Inflammatory macrophage (primary cell): ENCODE data around the gene RNF32.
"Not testable (repeated sequence)": the region's sequence is repeated elsewhere in the genome, so short reads cannot be mapped to it uniquely, and the experiment has no call there.

Experiments
- DNase-seq, 2 donors: peaks; one replicate each; pipeline ENCODE4 v3.0.0-alpha.2; 2020 to 2022

The RNF32 gene

DNA sequence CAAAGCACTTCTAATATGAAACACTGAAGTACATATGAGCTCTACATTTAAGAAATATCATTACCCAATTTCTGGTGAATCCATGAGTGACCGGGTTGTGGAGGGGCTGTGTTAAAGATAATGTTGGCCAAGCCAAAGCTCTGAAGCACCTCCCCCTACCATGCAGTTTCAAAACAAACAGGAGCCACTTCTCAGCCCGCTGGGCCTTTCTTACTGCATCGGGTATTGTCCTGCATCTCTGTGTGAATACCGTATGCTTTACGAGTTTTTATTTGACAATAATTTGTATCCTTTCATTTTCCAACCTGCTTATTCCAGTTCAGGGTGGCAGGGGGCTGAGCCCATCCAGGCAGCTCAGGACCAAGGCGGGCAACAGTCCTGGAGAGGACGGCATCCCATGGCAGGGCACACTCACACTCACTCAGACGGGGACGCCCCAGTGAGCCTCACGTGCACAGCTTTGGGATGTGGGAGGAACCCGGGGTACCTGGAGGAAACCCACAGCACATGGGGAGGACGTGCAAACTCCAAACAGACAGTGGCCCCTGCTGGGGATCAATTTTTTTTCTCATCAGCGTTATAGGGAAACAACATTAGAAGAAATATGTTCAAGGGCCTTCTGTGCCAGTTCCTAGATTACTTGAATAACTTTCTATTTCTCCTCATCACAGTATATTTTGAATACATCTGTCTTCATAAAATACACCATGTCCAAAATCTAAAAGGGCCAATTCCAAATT, 1.9 kb downstream of the RNF32 start:
- DNase-seq: no peak

DNA sequence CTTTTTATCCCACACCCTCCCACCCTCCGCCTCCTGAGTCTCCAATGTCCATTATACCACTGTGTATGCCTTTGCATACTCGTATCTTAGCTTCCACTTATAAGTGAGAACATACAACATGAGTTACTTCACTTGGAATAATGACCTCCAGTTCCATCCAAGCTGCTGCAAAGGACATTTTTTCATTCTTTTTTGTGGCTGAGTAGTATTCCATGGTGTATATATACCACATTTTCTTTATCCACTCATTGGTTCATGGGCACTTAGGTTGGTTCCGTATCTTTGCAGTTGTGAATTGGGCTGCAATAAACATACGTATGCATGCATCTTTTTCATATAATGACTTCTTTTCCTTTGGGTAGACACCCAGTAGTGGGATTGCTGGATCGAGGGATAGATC, 6.8 kb downstream of the RNF32 start:
- DNase-seq: not testable (repeated sequence)

DNA sequence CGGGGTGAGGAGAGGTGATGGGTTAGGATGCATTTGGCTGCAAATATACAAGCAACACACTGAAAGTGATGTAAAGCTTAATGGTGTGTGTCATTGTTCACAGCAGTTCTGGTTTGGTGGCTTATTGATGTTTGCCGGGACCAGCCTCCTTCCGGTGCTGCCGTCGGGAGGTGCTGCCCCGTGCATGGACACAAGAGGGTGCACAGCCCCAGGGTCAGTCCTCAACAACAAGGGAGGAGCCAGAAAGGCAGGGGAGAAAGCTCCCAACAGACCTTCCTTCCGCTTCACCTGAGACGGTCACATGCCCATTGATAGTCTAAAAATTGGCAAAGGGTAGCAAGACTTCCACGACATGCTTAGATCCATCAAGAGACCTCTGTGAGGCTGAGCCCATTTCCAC, 9.5 kb downstream of the RNF32 start:
- DNase-seq: peak in 1 of 2 donors; percentile 11

DNA sequence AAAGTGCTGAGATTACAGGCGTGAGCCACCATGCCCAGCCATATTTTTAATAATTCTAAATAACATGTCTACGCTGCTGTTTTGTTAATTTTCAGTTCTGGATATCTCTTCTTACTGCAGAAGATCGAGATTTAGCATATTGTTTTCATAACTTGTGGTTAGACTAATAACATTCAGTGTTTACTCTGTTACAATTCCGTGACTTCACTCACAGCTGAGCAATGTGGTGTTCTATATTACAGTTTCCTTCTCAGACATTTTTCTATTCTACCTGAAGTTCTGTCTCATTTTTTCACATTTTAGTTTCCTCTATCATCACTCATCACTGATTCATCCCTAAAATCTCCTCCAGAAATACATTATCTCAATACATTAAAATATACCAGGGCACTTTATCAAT, 10.9 kb downstream of the RNF32 start:
- no peak for DNase-seq

DNA sequence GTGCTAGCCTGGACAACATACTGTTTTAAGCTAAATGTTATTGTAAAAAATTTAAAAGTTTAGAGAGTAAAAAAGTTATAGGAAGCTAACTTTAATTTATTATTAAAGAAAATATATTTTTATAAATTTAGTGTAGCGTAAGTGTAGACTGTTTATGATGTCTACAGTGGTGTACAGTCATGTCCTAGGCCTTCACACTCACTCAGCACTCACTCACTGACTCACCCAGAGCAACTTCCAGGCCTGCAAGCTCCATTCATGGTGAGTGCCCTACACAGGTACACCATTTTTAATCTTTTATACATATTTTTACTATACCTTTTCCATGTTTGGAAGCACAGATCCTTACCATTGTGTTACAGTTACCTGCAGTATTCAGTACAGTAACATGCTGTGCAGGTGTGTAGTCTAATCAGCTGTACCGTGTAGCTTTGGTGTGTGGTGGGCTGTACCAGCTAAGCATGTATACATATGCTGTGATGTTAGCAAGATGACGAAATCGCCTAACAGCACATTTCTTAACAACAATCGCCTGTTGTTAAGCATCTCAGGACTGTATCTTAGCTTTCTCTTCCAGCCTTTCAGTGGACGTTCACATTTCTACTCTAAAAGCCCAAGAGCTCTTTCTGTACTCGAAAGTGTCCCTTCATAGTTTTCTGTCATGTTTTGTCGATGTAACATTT, 12.5 kb downstream of the RNF32 start:
- DNase-seq: no peak

DNA sequence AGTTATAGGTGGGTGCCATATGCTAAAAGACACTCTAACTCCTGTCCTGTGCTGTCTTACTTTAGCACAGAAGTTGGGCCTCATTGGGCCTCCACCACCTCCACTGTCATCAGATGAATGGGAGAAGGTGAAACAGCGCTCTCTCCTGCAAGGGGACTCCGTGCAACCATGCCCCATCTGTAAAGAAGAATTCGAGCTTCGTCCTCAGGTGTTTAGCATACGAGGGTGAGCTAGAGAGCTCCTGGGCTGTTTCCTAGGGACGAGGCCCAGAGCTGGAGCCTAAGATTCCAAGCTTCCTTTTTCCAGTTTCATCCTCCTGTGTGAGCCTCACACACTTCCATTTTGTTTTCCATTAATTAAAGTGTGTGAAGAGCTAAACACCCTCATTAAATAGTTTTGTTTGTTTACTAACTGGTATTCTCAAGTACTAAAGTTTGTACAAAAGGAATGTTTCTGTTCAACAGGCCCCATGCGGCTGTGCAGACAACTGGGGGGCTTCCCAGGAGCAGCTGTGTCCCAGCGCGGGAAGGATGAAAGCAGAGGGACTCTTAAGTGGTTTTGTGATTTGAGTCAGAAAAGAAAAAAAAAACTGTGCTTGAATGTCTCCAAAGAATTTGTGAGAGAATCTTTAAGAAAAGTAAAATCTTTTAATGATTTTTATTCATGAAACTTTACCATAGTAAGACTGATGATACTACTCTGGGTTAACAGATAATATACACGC, 14.1 kb downstream of the RNF32 start:
- DNase-seq: no peak

DNA sequence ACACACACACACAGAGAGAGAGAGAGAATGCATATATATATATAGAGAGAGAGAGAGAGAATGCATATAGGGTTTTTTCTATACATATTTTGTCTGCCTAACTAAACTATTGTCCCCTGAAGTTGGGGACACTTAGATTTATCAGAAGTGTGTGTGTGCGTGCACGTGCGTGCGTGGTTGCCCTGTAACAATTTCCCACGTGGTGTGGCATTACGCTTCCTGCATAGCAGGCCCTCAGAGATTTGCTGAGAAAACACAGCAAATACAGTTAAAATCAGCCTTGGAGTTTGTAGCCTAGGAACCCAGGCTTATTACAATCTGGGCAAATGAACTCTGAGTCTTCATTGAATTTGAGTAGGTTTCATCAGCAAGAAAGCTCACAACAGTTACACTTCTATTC, 14.7 kb downstream of the RNF32 start:
- no peak for DNase-seq

DNA sequence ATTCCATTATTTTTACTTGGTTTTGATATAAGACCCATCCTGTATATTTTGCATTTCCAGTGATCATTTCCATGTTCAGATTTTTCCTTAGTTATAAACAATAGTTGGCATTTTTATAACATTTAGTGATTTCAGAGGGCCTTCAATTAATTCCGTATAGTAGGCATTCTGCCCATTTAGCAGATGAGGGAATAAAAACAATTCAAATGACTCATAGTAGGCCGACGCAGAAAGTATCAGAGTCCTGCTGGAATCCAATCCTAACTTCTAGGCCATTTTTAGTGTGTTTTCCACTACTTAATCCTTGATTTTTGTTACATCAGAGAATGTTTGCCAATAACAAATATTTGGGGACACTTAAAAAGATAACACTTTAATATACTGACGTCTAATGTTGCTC, 15.4 kb downstream of the RNF32 start:
- DNase-seq: no peak

DNA sequence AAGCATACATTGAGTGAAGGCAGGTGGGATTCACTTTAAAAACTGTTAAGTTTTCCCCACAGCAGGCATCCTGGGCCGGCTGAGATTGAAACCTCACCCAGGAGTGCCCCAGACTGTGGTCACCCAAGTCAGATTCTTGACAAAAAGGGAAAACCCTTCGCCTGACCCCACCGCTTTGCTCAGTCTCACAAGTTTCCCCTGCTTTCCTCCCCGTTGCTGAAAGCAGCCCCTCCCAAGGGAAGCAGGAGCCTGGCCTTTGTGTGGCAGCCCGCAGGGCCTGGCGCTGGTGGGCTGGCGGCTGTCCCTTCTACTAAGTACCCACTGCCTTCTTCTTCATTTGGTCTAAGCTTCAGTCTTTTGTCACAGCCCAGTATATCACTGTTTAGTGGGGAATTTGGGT, 16.0 kb downstream of the RNF32 start:
- no peak for DNase-seq

DNA sequence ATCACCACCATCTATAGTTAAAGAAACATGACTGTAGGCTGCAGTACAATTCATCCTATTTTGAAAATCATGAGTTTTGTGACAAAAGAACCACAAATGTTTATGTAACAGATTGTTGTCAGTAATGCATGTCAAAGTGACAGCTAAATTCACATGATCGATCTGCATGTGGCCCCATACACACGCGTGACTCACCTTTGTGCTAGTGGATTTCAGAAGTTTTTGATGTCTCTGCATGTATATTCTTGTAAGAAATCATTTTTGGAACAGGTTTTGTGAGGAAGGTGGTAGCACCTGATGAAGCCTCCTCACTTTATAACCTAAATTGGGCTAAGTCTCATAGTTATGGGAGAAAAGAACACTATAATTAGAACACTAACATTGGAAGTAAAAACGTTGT, 17.1 kb downstream of the RNF32 start:
- no peak for DNase-seq

DNA sequence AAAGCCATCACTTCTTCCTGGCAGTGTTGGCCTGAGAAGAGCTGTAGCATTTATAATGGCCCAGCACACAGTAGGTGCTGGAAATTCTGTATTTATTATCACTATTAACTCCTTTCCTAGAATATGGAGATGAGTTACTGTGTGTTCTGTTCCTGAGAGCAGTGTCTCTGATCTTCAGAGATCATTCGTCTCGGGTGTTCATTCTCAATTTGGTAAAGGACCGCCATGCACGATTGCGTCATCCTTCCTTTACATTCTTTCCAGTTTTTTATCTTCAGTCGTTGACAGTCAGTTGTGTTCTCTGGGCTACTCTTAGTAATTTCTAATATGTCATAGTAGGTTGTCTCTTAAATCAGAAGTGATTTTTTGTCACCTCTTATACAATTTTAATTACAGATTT, 18.6 kb downstream of the RNF32 start:
- no peak for DNase-seq

DNA sequence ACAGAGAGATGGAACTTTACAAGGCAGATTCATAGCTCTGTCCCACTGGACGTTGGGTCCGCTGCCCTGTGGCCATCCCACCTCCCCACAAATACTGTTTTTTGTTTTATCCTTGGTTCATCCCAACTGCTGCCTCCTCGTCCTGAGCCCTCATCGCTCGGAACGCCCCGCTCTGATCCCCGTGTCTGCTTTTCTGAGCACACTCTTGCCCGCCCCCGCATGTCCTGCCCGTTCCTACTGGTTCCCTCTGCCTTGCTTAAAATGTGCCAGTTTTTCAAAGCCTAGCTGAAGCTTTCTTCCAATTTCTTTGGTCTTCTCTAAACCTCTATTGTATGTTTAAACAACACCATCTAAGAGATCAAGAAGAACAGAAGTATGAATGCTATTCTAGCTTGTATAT, 19.4 kb downstream of the RNF32 start:
- no peak for DNase-seq

DNA sequence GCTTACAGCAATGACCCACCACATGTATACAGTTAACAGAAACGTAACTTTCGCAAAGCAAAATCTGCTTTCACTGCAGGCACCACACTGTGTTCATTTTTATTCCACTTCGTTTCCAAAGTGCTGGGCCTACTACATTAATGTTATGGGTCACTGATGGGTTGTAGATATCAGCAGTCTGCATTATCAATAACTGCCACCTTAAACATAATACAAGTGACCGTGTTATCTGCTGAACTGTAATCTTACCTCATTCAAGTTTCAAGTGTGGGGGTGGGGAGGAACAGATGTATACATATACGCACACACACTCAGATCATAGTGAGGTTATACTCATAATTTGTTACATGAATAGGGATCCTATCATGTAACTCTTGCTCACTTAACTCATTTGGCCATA, 21.1 kb downstream of the RNF32 start:
- no peak for DNase-seq

DNA sequence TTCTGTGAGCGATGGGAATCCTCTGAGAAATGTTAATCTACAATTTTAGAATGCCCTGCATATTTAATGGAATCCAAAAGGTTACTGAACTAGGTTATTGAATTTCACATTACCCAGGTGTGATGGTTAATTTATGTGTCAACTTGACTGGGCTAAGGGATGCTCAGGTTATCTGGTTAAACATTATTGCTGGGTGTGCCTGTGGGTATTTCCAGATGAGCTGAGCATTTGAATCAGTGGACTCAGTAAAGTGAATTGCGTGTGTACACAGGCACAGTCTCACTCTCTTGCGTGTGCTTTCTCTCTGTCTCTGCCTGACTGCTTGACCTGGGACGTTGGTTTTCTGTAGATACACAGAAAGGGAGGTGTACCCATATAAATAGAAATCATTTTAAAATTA, 21.7 kb downstream of the RNF32 start:
- DNase-seq: no peak

DNA sequence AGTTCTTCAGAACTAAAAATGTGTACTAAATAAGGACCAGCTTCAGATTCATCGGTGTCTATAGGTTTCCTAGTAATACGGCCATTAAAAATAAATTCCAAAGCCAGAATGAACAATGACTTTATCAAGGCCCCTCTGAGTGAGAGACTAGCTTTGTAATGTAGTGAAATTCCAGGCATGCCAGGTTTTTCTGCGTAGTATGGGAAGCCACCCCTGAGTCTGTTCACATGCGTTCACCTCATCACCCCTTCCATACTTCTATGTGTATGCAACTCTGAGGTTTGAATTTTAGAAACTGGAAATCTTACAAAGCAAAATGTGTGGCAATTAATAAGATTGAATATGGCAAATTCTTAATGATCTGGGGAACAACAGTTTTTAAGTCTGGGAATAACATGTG, 24.5 kb downstream of the RNF32 start:
- DNase-seq: no peak

DNA sequence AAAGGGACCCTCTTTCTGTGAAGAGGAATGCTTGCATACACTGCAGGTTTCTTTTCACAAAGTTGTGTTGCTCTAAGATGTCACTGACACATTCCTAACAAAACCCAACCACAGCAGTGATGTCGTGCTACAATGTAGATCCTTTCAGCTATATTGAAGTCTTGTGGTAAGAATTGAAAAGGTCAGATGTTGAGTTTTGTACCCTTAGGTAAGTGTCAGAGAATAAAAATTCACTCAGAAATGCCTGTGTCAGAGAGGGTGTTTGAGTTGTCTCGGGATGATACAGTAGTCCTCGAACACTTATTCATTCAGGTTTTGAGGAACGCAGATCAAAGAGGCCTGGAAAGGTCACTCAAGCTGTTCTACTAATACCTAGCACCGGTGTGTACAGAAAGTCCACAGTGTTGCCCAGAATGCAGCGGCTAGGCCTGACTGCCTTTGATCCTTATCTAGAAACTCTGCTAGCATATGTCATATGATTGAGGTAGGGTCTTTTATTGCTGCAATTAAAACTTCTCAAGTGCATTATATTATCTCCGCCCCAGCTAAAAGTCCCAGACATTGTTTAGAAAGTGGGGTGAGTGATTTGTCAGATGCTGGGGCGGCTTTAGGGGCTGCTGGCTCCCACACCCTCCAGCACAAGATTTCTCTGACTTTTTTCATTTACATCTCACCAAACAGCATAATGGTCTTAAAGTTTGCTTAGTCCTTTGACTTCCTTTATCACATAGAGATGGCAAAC, 26.0 kb downstream of the RNF32 start:
- no peak for DNase-seq

DNA sequence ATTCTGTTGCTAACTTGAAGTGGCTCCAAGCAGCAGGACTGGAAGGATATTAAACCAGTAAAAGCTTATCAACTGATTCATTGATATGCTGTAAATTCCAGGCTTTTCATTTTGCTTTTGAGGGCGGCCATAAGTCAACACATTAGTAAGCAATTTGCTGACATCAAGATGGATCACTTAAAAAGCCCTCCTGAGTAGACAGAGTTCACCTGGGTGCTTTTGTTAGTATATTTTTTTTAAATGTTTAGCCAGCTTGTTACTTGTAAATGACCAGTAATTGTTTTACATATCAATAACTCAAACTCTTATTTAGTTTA, 26.5 kb downstream of the RNF32 start:
- no peak for DNase-seq

DNA sequence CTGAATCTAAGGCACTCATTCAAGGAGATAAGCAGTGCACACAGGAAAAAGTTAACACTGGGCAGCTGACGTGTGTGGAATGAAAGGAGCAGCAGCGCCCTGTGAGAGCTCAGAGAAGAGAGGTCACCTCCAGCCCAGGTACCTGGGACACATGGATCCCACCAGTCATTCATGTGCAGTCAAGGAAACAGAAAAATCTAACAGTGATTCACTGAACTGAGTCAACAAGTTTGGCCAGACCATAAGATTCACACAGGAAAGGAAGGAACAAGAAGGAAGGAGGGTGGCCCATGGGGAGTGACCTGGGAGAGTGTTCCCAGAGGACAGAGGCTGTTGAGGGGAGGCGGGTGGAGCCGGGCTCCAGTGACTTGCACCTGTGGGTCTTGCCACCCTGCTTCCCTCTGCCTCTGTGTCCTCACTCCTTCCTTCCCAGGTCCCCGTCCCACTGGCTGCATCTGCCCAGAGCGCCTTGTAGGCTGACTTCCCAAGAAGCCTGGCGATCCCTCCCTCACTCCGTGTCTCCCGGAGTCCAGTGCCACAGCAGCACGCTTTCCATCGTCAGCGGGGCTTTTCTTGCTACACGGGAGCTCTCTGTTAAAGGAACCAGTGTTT, 27.7 kb downstream of the RNF32 start:
- DNase-seq: no peak

DNA sequence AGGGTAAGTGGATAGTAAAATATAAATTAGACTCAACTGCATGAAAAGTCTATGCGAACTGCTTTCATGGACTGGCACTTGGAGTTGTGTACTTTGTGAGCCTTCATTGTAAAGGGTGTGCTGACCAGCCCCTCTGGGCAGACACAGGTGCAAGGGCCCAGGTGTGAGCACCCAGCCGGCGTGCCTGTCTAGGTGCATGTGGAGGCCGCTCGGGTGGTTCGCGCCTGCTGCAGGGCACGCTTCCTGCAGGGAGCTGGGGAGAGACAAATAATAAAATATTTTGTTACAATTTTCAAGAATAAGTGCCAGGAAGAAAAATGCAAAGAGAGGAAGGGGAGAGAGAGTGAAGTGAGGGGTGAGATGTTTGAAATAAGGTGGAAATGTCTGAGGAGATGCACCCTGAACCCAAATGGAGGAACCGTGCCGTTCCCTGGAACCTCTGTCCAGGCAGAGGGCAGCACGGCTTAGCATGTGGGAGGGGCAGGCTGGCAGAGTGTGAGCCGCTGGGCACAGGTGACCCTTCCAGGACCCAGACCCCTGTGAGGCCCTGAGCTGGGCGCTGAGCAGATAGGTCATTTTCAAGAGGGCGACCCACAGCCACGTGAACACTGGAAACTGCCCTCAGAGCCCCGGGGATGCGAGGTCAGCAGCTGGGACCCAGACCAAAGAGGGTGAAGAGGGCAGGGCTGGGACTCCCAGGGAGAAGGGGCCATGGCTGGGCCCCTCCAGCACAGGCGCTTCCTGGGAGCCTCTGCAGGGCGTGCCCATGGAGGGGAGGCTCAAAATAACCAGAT, 28.7 kb downstream of the RNF32 start:
- no peak for DNase-seq

DNA sequence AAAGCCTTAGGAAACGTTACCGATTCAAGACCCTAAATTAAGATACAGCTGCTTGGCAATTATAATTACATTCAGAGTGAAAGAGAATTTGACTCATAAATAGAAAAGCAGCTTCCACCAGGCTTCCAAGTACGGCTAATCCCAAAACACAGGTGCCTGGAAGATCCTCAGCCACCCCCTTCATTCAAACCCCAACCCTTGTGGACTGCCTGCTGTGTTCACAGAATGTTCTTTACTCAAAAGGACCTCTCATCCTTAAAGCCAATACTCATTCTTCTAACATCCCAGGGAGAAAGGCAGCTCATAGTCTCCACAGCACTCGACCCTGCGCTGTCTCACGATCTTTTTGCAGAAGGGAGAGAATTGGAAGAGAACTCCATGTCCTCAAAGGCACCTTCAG, 32.9 kb downstream of the RNF32 start:
- no peak for DNase-seq

DNA sequence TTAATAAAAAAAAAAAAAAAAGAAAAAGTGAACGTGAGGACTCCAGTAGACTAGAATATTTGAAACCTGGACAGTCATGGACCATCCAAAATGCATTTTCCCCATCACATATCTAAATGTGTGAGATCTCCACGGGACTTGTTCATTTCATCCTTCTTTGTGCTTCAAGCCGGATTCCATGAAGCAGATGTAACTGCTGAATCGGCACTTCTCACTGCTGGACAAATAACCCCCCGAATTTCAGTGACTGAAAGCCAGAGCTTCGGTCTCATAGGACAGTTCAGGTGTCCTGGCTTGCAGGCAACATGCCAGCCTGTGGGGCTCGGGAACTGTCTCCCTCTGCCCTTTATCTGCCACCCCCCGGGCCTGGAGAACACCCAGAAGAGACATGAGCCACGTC, 33.3 kb downstream of the RNF32 start:
- no peak for DNase-seq

DNA sequence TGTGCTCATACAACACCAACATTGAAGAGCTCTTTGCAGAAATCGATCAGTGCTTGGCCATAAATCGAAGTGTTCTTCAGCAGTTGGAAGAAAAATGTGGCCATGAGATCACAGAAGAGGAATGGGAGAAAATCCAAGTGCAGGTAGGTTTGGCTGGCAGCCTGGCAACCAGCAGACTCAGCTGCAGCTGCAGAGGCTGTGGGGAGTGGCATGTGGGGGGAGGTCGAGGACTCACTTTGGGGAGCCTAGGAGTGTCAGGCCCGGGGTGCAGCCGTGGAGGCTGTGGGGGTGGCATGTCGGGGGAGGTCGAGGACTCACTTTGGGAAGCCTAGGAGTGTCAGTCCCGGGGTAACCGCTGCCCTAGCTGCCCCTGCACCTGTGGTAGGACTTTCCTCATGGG, 35.1 kb downstream of the RNF32 start:
- no peak for DNase-seq
